AG09309 (cell line): Measurements from ENCODE around the gene TMED4.

ENCODE experiments used
- DNase-seq: peaks from one replicate; pipeline ENCODE4 v3.0.0-alpha.2; 2010; ENCODE audit warnings: low read depth
- H3K4me3 ChIP-seq: 2 replicates; pipeline ENCODE4 v1.5.1; 2011; ENCODE audit warnings: mild to moderate bottlenecking, low read depth, low read length, moderate library complexity; ENCODE audit not compliant: control insufficient read depth
- TF ChIP-seq, protein P1 (sequence below): IDR thresholded peaks from 2 replicates; pipeline ENCODE4 v1.5.1; 2011; ENCODE audit warnings: mild to moderate bottlenecking, low read depth, low read length, inconsistent platforms; ENCODE audit not compliant: insufficient read depth, control insufficient read depth; ENCODE audit errors: missing control alignments

Gene TMED4

DNA sequence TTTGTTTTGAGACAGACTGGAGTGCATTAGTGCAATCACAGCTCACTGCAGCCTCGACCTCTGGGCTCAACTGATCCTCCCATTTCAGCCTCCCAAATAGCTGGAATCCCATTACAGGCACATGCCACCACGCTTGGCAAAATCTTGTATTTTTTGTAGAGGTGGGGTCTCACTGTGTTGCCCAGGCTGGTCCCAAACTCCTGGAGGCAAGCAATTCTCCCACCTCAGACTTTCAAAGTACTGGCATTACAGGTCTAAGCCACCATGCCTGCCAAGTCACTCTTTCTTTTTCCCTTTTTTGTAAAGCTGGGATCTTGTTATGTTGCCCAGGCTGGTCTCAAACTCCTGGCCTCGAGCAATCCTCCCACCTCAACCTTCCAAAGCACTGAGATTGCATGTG is 32.6 kb downstream of the TMED4 start:
- H3K4me3 ChIP-seq: no peak overlapping the region
- no peak for DNase-seq
- TF ChIP-seq, protein P1, sequence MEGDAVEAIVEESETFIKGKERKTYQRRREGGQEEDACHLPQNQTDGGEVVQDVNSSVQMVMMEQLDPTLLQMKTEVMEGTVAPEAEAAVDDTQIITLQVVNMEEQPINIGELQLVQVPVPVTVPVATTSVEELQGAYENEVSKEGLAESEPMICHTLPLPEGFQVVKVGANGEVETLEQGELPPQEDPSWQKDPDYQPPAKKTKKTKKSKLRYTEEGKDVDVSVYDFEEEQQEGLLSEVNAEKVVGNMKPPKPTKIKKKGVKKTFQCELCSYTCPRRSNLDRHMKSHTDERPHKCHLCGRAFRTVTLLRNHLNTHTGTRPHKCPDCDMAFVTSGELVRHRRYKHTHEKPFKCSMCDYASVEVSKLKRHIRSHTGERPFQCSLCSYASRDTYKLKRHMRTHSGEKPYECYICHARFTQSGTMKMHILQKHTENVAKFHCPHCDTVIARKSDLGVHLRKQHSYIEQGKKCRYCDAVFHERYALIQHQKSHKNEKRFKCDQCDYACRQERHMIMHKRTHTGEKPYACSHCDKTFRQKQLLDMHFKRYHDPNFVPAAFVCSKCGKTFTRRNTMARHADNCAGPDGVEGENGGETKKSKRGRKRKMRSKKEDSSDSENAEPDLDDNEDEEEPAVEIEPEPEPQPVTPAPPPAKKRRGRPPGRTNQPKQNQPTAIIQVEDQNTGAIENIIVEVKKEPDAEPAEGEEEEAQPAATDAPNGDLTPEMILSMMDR: no peak

DNA sequence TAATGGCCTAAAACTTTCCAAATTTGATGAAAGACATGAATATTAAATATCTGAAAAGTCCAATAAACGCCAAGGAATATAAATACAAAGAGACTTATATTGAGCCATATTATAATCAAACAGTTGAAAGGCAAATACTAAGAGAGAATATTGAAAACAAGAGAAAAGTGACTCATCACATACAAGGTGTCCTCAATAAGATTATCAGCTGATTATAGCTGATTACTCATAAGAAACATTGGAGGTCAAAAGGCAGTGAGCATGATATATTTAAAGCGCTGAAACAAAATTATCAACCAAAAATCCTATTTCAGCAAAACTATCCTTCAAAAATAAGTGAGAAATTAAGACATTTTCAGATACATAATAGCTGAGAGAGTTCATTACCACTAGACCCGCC is 33.1 kb downstream of the TMED4 start:
- no peak overlapping the region for H3K4me3 ChIP-seq
- no peak for DNase-seq
- TF ChIP-seq, protein P1: no peak

GRCh38 chr7:44547536-44548231 is 34.3 kb downstream of the TMED4 start:
- no peak for DNase-seq
- H3K4me3 ChIP-seq: no peak overlapping the region
- TF ChIP-seq, protein P1: no peak

DNA sequence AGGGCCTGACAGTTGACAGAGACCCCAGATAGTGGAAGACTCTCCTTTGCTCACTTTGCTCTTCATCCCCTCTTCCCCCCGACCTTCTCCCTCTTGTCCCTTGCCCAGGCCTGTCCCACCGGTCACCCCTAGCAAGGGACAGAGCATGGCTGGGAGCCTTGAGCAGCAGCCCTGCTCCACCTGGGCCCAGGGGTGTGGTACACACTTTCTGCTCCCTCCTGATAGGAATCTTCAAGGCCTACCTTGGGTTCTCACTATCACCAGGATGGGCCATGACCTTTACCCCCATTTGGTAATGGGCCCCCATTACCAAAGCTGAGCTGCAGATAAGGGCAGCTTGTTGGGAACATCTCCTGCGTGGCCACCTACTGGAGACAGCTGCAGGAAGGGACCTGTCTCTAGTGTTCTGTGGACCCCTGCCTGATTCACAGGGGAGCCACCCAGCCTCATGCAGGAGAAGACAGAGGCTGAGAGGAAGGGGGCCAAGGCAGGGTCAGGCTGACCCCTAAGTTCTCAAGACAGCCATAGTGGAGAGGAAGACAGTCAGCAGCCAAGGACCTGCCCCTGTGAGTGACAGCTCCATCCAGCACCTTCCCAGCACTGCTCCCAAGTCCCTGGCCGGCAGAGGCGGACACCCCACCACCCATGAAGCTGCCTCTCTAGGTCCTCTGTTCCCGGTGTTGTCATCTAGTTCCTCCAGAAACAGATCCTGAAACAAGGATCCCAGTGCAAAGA is 40.0 kb downstream of the TMED4 start:
- TF ChIP-seq, protein P1: no peak
- DNase-seq: no peak
- H3K4me3 ChIP-seq: no peak overlapping the region

GRCh38 chr7:44541028-44541869 is 40.8 kb downstream of the TMED4 start, which contains the start of gene NPC1L1:
Gene NPC1L1, minus strand, starts transcription at chr7:44541330. Its CDS starts 71 bp downstream, at chr7:44541259.
- no peak for DNase-seq
- TF ChIP-seq, protein P1: no peak
- no peak within 1 kb of the TSS for H3K4me3 ChIP-seq

DNA sequence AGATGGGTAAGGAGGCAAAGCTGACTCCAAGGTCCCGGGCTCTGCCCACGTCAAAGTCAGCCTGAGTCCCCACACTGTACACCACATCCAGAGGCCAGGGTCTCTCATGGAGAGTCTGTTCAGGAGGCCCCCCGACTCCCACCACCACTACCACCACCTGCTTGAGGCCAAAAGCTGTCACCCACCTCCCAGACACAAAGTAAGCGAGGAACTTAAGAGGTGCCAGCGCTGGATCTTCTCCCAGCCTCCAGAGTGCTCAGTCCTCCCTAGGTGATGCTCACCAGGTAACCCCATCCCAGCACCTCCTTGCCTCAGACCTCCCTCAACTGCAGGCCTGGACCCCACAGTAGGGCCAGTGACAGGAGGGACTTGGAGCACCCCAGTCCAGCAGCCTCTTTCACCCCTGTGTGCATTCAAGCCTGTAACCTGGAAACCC is 41.4 kb downstream of the TMED4 start:
- H3K4me3 ChIP-seq: no peak overlapping the region
- DNase-seq: no peak
- TF ChIP-seq, protein P1: no peak
